Smooth muscle cell of the brain vasculature (primary cell): ENCODE results near the gene AGXT.

ENCODE experiments used
- DNase-seq: peaks from one replicate; pipeline ENCODE4 v3.0.0-alpha.2; 2012; ENCODE audit warnings: low read depth, low spot score

The AGXT gene

DNA sequence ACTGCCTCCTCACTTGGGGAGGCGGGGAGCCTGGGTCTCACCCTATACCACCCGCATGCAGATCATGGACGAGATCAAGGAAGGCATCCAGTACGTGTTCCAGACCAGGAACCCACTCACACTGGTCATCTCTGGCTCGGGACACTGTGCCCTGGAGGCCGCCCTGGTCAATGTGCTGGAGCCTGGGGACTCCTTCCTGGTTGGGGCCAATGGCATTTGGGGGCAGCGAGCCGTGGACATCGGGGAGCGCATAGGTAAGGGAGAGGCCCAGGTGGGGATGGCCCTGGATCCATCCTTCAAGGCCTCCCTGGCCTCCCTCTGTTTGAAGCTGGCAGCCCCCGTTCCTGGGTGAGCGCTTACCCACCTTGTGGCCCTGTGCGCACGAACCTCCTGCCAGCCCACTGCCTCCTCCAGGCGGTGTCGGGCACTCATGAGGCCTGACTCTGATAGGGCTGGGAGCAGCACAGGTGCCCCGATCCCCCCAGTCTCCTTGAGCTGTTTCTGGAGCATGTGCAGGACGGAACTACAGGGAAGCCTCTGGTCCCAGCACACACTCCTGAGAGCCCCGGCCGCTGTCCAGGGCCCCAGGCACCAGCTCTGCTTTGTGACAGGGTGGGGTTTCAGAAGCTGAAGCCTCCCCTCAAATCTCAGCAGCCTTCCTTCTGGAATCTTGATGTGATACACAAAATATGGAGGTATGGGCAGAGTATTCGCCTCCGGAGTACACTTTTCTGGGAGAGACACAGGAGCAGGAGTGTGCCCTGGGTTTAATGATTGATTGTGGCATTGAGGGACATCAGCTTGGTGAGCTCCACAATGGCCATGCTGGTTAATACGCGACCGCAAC, 708 bp downstream of the AGXT start:
- DNase-seq, result no peak

- DNase-seq, result no peak
Observed at GRCh38 chr2:240869956-240870875, 1.6 kb downstream of the AGXT start.

DNA sequence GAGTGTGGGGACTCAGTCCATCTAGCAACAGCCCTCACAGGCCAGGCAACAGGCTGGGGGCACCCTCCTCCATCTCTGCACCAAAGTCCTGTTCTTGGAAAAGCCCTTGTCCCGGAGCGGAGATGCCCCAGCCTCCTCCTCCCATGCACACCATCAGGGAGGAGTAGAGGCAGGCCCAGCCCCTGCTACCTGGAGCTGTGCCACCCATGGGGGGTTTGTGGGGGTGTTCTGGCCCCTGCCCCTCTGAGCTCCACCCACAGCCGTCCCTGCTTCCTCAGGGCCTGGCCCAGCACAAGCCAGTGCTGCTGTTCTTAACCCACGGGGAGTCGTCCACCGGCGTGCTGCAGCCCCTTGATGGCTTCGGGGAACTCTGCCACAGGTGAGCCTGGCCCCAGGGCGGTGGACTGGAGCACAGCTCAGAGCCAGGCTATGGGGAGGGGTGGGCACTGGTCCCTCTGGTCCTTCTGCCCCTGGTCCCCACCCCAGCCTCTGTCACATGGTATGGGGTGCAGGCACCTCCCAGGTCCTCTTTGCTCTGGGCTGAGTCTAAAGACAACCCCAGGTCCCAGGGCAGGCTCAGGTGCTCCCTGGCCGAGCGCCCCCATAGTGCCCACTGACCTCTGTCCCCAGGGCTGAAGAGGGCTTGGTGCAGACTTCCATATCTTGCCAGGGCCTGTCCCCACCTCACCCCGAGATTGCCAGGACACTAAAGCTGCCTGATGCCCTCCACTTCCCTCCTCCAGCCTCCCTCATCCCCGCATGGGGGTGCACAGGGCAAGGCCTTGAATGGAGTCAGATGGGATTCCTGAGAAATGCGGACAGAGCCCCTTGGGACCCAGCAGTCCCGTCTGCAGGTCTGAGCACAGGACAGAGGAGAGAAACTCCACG, 2.7 kb downstream of the AGXT start:
- DNase-seq, result no peak

DNA sequence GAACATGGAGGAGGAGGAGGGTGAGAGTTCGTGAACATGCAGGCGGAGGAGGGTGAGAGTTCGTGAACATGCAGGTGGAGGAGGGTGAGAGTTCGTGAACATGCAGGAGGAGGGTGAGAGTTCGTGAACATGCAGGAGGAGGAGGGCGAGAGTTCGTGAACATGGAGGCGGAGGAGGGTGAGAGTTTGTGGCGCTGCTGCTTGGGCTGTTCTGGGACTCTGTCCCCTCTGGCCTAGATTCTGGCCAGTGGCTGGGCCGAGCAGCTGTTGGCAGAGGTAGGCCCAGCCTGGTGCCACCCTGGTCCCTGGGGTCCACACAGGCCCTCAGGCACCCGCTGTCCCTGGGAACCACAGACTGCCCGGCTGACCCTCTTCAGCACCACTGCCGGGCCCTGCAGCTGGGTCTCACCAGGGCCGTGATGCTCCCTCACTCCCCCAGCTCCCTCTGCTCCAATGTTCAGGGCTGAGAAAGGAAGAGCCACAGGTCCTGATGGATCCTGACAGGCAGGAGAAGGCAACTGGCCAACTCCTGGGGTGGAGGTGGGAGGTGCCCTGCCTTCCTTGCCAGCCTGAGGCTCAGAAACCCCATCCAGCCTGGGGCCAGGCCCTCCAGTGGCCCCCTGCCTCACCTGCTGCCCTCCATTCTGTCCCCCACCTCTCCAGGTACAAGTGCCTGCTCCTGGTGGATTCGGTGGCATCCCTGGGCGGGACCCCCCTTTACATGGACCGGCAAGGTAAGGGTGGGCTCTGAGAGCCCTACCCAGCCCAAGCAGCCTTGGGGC, 3.9 kb downstream of the AGXT start:
- no peak for DNase-seq

- no peak for DNase-seq
Observed at GRCh38 chr2:240873098-240873788, 4.6 kb downstream of the AGXT start.

DNA sequence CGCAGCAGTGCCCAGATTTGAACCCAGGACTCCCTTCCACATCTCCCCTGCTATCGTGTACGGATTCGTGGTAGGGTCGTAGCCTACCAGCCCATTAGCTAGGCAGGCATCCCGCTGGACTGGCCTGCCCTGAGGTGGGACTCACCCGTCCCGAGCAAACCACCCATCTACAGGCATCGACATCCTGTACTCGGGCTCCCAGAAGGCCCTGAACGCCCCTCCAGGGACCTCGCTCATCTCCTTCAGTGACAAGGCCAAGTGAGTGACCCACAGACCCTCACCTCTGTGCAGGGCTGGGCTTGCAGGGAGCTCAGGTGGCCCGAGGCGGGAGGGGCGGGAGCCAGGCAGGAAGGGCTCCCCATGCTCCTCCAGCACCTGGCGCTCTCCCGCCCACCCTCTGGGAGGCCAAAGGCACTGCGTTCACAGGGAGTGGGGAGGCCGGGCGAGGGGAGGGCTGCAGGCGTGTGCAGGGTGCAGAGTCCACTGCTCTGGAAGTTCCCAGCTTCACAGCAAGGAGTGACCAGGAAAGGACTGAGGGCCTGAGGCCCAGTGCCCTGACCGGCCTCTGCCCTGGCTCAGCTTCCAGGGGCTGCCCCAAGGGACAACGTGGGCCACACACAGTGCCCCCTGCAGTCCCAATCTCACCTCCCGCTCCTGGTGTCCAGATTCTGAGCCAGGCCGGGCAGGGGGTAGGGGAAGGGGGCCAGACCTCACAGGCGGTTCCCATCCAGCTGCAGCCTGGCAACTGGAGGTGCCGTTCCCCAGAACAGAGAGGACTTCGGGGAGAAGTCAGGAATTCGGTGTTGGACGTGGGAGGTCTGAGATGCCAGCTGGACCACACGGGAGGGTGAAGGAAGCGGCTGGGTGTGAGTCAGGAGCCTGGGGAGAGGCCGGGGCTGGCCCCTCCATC, 5.4 kb downstream of the AGXT start:
- no peak for DNase-seq

GRCh38 chr2:240874715-240875227, 6.1 kb downstream of the AGXT start:
- DNase-seq, result no peak

DNA sequence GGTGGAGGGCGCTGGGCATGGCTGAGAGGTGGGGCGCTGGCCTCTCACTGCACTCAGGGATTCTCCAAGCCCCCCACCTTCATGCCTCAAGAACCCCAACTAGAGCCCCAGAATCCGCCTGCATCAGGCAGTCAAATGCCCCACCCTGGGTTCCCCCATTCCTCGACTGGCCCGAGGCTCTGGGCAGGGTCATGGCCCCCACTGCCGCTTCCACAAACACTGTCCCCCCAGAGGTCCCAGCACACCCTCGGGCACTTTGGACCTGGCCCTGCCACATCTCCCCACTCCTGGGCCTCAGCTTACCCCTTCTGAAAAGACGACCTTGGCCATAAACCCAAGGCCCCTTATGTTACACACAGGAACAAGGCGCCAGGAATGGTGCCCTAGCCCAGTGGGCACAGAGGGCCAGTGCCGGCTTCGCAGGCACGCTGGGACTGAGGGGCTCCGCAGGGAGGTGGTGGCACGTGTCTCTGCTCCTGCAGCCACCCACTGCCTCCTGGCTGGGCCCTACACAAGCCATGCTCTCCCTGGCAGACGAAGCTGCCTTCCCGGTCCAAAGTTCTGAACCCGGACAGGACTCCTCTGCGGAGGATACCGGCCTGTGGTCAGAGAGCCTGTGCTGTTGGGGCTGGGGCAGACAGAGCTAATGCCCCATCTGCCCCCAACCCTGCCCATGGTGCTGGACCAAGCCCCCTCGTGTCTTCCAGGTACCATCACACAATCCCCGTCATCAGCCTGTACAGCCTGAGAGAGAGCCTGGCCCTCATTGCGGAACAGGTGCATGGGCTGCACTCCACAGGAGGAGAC, 6.8 kb downstream of the AGXT start:
- DNase-seq, result no peak

- no peak for DNase-seq
Observed at GRCh38 chr2:240876035-240876474, 7.4 kb downstream of the AGXT start.

DNA sequence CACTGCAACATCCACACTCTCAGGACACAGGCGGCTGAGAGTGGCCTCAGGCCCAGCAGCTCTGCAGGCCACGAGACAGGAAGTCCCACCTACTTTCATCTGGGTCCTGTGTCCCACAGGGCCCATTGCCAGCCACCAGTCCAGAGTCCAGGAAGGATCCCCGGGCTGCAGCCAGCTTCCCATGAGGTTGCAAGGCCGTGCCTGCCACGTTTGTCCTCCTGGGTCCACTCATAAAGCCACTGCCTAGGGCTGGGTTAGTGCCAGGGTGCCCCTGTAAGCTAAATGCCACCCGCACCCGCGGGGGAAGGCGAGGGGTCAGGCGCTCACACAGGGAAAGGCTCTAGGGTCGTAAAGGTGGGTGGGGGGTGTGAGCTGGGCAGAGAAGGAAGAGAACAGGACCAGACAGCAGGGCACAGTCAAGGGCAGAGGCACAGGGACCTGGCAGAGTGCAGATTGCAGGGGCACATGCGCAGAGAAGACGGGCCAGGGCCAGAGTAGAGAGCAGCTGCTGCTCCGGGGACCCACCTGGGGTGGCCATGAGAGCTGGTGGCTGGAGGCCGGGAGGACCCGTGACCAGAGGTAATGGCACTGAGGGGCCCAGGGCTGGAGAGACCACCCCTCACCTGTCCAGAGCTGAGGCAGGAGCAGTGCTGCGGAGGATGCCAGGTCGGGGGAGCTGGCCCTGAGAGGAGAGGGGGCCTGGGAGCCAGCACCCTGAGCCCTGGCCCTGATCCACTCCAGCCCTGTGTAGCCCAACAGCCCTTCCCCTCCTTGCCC, 8.0 kb downstream of the AGXT start:
- DNase-seq, result no peak

DNA sequence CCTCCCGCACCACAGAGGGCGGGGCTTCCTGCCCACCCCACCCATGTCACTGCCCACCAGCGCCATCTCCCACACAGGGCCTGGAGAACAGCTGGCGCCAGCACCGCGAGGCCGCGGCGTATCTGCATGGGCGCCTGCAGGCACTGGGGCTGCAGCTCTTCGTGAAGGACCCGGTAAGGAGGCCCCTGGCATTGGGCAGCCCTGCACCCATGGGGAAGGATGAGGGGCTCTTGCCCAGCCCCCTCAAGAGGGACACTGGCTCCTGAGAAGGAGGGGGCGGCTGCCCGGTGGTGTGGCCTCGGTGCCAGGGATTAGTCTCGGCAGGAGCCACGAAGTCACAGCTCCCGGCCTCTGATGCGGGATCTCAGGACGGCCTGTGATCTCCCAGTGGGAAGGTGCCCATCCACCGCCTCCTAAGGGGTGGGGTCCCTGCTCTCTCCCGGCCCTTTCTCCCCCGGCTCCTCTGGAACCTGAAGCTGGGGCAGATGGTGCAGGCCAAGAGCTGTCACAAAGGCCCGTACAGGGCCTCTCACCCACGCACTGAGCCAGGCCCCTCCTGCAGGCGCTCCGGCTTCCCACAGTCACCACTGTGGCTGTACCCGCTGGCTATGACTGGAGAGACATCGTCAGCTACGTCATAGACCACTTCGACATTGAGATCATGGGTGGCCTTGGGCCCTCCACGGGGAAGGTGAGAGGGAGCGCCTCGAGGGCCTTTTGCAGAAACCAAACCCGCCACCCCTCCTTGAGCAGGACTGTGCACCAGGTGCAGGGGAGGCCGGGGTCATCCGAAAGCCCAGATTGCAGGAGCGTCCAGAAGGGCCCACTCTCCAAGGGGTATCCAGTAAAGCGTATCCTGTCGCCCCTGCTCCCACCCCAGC, 9.1 kb downstream of the AGXT start:
- DNase-seq, result no peak

- no peak for DNase-seq
Observed at GRCh38 chr2:240878341-240878936, 9.8 kb downstream of the AGXT start.

GRCh38 chr2:240879105-240879504, 10.5 kb downstream of the AGXT start:
- no peak for DNase-seq

DNA sequence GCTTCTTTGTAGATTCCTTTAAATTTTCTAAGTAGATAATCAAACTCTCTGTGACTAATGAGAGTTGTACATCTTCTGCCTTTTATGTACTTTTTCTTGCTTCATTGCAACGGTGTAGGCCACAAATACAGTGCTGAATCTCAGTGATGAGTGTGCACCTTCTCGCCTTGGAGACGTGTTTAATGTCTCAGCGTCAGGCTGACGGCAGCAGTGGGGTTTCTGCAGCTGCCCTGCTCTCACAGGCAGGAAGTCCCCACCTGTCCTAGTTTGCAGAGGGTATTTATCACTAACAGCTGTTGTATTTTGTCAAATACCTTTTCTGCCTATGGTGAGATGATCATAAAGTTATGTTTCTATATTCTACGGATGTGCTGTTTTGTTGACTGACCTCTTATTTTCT, 13.3 kb downstream of the AGXT start:
- no peak for DNase-seq

- no peak for DNase-seq
Observed at GRCh38 chr2:240884221-240884620, 15.6 kb downstream of the AGXT start.

- no peak for DNase-seq
Observed at GRCh38 chr2:240884745-240885144, 16.1 kb downstream of the AGXT start.
